IPS-20b (cell line): ENCODE measurements around the gene MEGF11.

Experiments
- H3K27ac ChIP-seq: one replicate; pipeline ENCODE4 v1.5.1; 2013; ENCODE audit warnings: low read length
- H3K27me3 ChIP-seq: 2 replicates; pipeline ENCODE4 v1.6.1; 2013; ENCODE audit warnings: mild to moderate bottlenecking, low read length, inconsistent platforms; ENCODE audit not compliant: insufficient read depth
- H3K36me3 ChIP-seq: 2 replicates; pipeline ENCODE4 v1.6.1; 2013; ENCODE audit warnings: low read depth, mild to moderate bottlenecking, inconsistent platforms, low read length, moderate library complexity; ENCODE audit not compliant: insufficient read depth
- H3K4me1 ChIP-seq: 2 replicates; pipeline ENCODE4 v1.6.1; 2013; ENCODE audit warnings: mild to moderate bottlenecking, control low read depth, inconsistent platforms, low read length, moderate library complexity; ENCODE audit not compliant: insufficient read depth
- H3K4me3 ChIP-seq: 2 replicates; pipeline ENCODE4 v1.5.1; 2013; ENCODE audit warnings: mild to moderate bottlenecking, low read length, inconsistent platforms
- H3K9ac ChIP-seq: 2 replicates; pipeline ENCODE4 v1.6.1; 2013; ENCODE audit warnings: low read depth, mild to moderate bottlenecking, inconsistent platforms, low read length, moderate library complexity
- H3K9me3 ChIP-seq: 2 replicates; pipeline ENCODE4 v1.6.1; 2013; ENCODE audit warnings: mild to moderate bottlenecking, low read depth, low read length, inconsistent platforms; ENCODE audit not compliant: insufficient read depth

Gene MEGF11

DNA sequence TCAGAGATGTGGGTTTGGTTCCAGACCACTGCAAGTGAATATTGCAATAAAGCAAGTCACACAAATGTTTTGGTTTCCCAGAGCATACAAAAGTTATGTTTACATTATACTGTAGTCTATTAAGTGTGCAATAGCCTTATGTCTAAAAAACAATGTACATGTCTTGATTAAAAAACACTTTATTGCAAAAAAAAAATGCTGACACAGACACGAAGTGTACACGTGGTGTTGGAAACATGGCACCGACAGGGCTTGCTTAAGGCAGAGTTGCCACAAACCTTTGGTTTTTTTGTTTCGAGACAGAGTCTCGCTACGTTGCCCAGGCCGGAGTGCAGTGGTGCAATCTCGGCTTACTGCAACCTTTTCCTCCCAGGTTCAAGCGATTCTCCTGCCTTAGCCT lies 334.2 kb downstream of the MEGF11 start:
- Histone ChIP-seq H3K27me3 (no peaks in the 10 kb centered on the region), H3K4me1 (peaks cover 8% of the 10 kb centered on the region; the same call in 1 of the 2 replicates), H3K27ac (no peak overlapping the region), H3K4me3 (no peak overlapping the region), H3K36me3 (no peaks in the 10 kb centered on the region), H3K9ac (no peak overlapping the region), H3K9me3 (no peaks in the 10 kb centered on the region)

DNA sequence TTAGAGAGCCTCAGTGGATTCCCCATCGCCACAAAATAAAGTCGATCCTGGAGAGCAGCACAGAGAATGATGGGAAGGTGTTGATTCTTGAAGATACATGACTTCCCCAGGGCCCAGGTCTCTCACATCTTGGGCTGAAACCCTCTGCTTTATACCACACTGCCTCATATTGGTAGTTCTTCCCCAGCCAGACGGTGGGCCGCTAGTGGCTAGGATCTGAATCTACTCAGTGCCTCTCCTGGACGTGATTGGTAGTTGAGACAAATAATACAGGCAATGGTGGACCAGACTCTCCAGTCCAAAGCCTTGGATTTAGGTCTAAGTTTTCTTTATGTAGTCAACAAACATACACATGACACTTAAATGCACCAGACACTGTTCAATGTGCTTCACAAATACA lies 334.6 kb downstream of the MEGF11 start:
- Histone ChIP-seq H3K36me3 (no peaks in the 10 kb centered on the region), H3K9me3 (no peaks in the 10 kb centered on the region), H3K27ac (no peak overlapping the region), H3K9ac (no peak overlapping the region), H3K27me3 (no peaks in the 10 kb centered on the region), H3K4me1 (peaks cover 8% of the 10 kb centered on the region; the same call in 1 of the 2 replicates), H3K4me3 (no peak overlapping the region)

DNA sequence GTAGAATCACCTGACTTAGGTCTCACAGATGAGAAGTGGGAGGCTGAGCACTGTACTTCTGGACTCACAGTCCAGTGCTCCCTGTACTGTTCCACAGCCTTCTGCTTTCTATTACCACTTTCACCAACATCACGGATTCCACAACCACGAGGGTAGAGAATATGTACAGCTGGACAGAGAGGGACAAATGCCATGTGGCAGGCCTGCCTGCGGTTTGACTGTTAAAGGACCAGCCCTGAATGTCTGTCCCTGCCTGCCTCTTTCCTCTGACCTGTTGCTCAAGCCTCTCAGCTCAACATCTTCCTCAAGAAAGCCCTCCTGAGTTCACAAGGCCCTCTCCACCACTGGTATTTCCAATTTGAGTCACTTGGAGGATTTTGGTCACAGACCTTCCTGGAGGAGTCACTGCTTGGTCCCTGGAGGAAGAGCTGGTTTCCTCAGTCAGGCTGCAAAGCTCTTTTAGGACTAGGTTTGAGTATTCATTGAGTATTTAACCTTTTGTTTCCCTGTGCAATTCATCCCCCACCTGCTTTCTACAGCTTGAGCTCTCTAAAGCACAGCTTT lies 335.1 kb downstream of the MEGF11 start:
- Histone ChIP-seq H3K9ac (no peak overlapping the region), H3K27me3 (no peaks in the 10 kb centered on the region), H3K4me3 (no peak overlapping the region), H3K9me3 (no peaks in the 10 kb centered on the region), H3K27ac (no peak overlapping the region), H3K36me3 (no peaks in the 10 kb centered on the region), H3K4me1 (peaks cover 8% of the 10 kb centered on the region; the same call in 1 of the 2 replicates)

DNA sequence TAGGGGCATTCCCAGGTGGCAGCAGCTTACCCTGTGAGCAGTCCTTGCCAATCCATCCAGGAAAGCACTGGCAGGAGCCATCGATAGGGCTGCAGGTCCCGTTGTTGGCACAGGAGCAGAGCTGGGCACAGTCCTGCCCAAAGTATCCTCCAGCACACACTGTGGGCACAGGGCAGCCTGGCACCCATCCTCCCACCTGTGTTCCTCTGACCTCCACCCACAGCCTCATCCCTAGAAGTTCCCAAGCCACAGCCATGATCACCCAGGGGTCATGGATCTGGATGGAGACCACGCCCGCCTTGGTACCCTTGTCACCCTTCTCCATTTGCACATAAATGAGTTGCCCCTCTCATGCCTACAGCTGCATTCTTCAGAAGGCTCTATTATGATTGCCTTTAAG lies 335.6 kb downstream of the MEGF11 start:
- no peak overlapping the region for H3K4me3 ChIP-seq
- H3K27ac ChIP-seq: no peak overlapping the region
- H3K4me1 ChIP-seq: peaks cover 8% of the 10 kb centered on the region; the same call in 1 of the 2 replicates
- no peaks in the 10 kb centered on the region for H3K9me3 ChIP-seq
- H3K36me3 ChIP-seq: no peaks in the 10 kb centered on the region
- no peak overlapping the region for H3K9ac ChIP-seq
- H3K27me3 ChIP-seq: no peaks in the 10 kb centered on the region

DNA sequence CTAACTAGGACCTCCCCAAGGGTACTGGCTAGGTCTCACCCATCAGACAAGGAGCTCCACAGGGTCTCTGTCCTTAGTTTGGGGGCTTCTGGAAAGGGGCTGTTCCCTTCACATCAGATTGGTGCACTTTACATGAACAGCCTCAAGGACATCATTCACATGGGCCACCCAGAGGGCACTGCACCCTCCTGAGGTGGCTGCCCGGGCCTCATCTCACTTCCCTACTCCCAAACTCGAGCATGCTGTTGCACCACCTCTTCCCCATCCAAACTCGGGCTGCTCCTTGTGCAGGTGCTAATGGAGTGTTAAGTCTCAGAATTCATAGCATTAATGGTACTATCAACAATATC lies 336.2 kb downstream of the MEGF11 start:
- Histone ChIP-seq H3K9me3 (no peaks in the 10 kb centered on the region), H3K36me3 (no peaks in the 10 kb centered on the region), H3K4me3 (no peak overlapping the region), H3K27me3 (no peaks in the 10 kb centered on the region), H3K27ac (no peak overlapping the region), H3K9ac (no peak overlapping the region), H3K4me1 (peaks cover 8% of the 10 kb centered on the region; the same call in 1 of the 2 replicates)

DNA sequence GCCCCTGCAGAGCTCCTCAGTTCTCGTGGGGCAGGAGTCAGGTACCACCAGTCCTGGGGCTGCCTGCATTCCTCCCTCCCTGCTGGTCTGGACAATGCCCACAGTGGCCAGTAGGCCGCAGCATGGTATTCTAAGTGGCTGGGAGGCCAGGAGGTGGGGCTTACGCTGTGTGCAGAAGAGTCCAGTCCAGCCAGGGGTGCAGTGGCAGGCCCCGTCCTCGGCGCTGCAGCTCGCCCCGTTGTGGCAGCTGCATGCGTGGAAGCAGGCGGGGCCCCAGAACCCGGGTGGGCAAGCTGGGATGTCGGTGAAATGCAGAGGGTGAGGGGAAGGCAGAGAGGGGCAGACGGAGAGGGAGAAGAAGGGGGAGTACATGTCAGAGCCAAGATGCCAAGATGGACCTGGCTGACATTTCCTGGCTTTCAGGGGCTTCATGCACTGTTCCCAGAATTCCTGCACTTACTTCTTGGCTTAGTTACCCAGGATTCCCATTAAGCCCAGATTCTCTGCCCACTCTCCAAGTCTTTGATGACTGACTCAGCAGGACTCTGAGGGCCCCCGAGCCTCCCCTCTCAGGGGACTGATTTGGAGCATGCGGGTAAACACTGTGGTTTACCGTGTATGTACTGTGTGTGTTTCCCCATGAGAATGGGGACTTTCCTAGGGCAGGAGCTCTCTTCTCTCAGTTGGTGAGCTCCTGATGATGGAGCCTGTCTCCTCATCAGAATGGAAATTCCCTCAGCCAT lies 336.7 kb downstream of the MEGF11 start:
- Histone ChIP-seq H3K4me1 (peaks cover 8% of the 10 kb centered on the region; the same call in 1 of the 2 replicates), H3K27me3 (no peaks in the 10 kb centered on the region), H3K27ac (no peak overlapping the region), H3K4me3 (no peak overlapping the region), H3K9me3 (no peaks in the 10 kb centered on the region), H3K36me3 (peaks cover 2% of the 10 kb centered on the region; the same call in 1 of the 2 replicates), H3K9ac (no peak overlapping the region)

DNA sequence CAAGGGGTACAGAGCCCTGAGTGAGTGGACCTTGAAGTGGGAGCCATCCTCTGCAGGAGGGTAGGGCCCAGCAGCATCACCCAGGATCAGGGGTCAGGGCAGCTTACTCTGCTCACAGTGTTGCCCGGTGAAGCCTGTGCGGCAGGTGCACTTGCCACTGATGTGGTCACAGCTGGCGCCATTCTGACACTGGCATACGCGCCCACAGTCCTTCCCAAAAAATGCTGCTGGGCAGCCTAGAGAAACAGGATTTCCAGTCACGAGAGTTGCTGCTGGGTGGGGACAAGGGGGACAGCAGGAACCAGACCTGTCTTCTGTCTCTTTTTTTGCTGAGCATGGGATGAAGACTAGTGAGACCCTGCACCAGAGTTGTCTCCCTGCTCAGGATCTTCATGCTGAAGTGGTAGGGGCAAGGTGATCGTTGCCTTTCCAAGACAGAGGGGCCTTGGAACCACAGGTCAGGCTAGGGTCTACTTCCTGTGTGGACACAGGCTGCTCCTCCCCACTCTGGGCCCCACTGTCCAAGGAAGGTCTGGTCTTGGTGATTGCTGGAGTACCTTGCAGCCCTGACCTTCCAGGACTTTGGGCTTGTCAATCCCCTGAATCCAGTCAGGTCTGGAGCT lies 337.4 kb downstream of the MEGF11 start:
- H3K4me1 ChIP-seq: peaks cover 8% of the 10 kb centered on the region; the same call in 1 of the 2 replicates
- H3K27ac ChIP-seq: no peak overlapping the region
- H3K36me3 ChIP-seq: peaks cover 5% of the 10 kb centered on the region
- H3K9me3 ChIP-seq: no peaks in the 10 kb centered on the region
- no peak overlapping the region for H3K4me3 ChIP-seq
- H3K9ac ChIP-seq: no peak overlapping the region
- no peaks in the 10 kb centered on the region for H3K27me3 ChIP-seq

DNA sequence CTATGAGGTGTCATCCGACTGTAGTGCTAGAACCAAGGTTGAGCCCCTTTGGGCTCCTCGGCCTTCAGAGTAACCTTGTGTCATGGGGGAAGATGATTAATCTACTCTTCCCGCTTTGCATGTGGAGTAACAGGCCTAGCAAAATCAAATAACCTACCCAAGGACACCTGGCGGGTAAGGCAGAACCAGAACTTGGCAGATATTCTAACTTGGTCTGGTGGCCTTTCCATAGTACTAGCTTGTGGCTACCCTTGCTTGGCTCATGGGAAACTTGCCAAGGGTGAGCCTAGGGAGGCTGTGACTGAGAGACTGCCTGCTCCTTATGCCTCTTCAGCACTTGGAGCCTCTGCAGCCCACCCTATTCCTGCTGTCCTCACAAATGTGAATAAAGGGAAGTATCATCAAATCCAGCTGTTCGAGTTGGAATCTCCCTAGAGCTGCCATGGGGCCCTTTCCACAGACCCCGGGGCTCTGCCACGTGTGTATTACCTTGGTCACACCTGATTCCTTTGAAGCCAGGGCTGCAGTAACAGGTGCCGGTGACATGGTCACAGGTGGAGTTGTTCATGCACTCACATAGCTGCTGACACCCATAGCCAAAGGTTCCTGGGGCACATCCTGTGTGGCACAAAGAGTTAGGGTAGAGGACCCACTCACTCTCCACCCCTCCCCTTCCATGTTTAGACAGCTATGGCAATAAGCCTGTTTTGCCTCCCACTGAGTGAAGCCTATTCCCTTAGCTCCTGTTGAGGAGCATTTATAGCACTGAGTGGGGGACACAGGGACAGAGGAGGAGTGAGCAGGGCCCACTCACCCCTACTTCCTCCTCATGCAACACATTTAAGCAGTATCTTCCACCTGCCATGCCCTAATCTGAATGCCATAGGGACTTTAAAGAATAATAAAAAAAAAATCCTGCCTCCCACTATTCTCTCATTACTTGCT lies 338.3 kb downstream of the MEGF11 start:
- H3K4me1 ChIP-seq: peaks cover 8% of the 10 kb centered on the region; the same call in 1 of the 2 replicates
- no peak overlapping the region for H3K4me3 ChIP-seq
- H3K9me3 ChIP-seq: no peaks in the 10 kb centered on the region
- peaks cover 8% of the 10 kb centered on the region for H3K36me3 ChIP-seq
- no peak overlapping the region for H3K9ac ChIP-seq
- no peak overlapping the region for H3K27ac ChIP-seq
- no peaks in the 10 kb centered on the region for H3K27me3 ChIP-seq

DNA sequence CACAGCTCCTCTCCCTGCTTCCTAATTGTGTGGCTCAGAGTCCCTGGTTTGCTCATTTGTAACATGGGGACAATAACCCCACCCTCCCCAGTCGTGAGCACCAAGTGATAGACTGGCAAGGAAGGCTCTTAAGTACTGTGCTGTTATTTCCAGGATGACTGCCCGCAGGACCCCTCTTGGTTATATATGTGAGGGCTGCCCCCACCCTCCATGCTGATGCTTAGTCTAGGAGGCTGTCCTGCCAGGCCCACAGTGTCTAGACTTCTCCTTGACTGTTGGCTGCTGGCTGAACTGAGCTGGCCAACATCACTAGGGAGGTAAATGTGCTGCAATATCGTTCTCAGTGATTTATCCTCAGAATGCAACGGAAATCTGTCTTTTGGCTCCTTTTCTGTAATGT lies 339.2 kb downstream of the MEGF11 start:
- peaks cover 8% of the 10 kb centered on the region; the same call in 1 of the 2 replicates for H3K4me1 ChIP-seq
- H3K27ac ChIP-seq: no peak overlapping the region
- H3K9ac ChIP-seq: no peak overlapping the region
- peaks cover 8% of the 10 kb centered on the region for H3K36me3 ChIP-seq
- H3K4me3 ChIP-seq: no peak overlapping the region
- no peaks in the 10 kb centered on the region for H3K9me3 ChIP-seq
- no peaks in the 10 kb centered on the region for H3K27me3 ChIP-seq

DNA sequence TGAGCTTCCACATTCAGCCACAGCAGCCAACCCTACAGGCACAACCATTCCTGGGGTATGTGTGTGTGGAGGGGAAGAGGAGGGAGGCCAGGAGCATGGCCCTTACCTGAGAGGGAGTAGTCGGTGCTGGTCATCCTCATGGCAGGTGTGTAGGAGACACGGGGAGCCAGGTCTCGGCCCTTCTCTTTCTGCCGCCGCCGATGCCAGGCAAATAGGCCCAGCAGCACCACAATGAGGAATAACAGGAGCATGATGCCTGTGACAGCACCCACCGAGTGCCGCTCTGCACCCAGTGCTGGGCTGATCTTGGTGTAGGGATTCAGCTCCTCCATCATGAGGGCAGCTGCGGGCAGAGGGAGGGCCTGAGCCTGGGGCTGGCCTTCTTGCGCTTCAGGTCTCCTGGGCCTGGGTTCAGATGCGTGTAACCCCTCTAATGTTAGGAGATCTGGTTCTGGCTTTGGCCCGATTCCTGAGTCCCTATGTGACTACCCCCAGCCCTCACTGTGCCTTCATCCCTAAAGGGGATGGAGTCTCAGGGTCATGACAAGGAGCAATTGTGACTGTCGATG lies 339.8 kb downstream of the MEGF11 start:
- no peak overlapping the region for H3K27ac ChIP-seq
- peaks cover 9% of the 10 kb centered on the region for H3K36me3 ChIP-seq
- peaks cover 8% of the 10 kb centered on the region; the same call in 1 of the 2 replicates for H3K4me1 ChIP-seq
- H3K9me3 ChIP-seq: no peaks in the 10 kb centered on the region
- no peaks in the 10 kb centered on the region for H3K27me3 ChIP-seq
- H3K9ac ChIP-seq: no peak overlapping the region
- H3K4me3 ChIP-seq: no peak overlapping the region

DNA sequence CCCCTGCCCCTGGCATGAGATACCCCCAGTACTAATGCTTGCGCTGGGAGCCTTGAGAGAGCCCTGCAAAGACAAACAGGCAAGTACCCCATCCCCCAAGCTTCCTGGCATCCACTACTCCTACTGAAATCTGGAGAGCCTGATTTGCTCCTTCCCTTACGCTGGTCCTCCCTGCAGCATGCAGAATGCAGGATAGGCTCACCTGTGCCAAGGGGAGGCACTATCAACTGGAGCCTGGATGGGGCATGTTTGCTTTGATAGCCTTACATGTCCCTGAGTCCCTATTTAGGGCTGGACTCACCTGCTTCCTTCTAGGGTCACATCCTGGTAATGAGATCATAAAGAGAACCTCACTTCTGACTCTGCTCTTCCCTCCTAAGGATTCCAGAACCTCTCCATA lies 341.3 kb downstream of the MEGF11 start:
- H3K36me3 ChIP-seq: peaks cover 24% of the 10 kb centered on the region
- no peak overlapping the region for H3K4me3 ChIP-seq
- H3K27ac ChIP-seq: no peak overlapping the region
- H3K4me1 ChIP-seq: peaks cover 8% of the 10 kb centered on the region; the same call in 1 of the 2 replicates
- no peak overlapping the region for H3K9ac ChIP-seq
- H3K27me3 ChIP-seq: no peaks in the 10 kb centered on the region
- H3K9me3 ChIP-seq: no peaks in the 10 kb centered on the region
